ENCODE data around the gene DCTN2. TPM values are rescaled to one million over a fixed set of nuclear protein-coding genes. Genes with fewer than 3 reads are reported as not detected.

DCTN2 gene
- total RNA-seq, 1 experiment from 2014 or later, result 121 TPM

DNA sequence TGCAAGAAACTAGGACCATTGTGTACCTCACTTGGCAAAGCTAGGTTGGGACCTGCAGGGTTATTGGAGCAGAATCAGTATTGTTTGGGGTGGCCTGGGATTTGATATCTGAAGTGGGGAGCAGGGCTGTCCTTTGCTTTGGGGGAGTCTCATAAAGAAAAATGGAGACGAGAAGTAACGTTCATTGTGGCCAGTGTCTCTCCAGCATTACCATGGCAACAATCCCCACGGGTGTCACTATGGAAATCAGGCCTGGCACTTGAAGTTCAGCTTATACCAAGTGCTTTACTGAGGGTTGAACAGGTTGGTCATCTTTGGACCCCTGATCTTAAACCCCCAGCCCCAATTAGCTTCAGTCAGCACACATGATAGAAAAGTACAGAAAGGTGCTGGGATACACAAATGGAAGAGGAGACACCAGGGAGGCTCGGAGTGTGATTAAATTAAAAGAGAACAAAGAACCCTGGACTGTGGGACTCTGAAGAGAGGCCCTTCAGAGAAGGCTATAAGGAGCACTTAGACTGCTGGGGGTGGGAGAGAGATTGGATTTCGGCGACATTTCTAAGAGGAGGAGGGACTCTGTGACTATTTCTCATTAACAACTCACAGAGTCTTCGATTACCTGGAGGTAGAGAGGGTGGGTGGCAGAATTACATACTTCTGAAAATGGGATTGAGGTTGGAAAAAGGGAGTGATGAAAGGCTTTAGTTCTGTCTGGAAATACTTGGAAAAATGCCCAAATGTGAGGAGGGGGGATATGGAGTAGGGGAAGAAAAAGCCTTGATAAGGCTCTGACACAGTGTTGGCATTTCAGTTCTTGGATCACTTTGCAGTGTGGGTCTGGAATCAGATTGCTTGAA, 6.6 kb upstream of the DCTN2 start:
- no peak for TF ChIP-seq CTCF (IDR thresholded peaks at IDR 0.05; ENCODE audit: unreplicated experiment)
- H3K36me3 Mint-ChIP-seq (ENCODE audit: insufficient read depth, unreplicated experiment), result no peaks in the 10 kb centered on the region
- H3K27me3 Mint-ChIP-seq (ENCODE audit: unreplicated experiment), result peaks cover 65% of the 10 kb centered on the region
- H3K27ac Mint-ChIP-seq (ENCODE audit: unreplicated experiment), result no peak overlapping the region
- no peaks in the 10 kb centered on the region for H3K9me3 Mint-ChIP-seq (ENCODE audit: low read depth, unreplicated experiment)
- peaks cover 11% of the 10 kb centered on the region for H3K4me1 Mint-ChIP-seq (ENCODE audit: low read depth, unreplicated experiment)
- intact Hi-C loops (cut with micrococcal nuclease; ENCODE audit: unreplicated experiment), result no loop called here
- no TSS peak for BruUV-seq (replicated peaks)
- CTCF ChIA-PET, result no interaction called here
- no peak for DNase-seq
- no peak overlapping the region for H3K4me3 Mint-ChIP-seq (ENCODE audit: low read depth, unreplicated experiment)

GRCh38 chr12:57552835-57553313, 5.9 kb upstream of the DCTN2 start:
- BruUV-seq (replicated peaks), result no TSS peak
- peaks cover 14% of the 10 kb centered on the region for H3K4me1 Mint-ChIP-seq (ENCODE audit: low read depth, unreplicated experiment)
- intact Hi-C loops (cut with micrococcal nuclease; ENCODE audit: unreplicated experiment), result no loop called here
- DNase-seq, result no peak
- H3K27ac Mint-ChIP-seq (ENCODE audit: unreplicated experiment), result no peak overlapping the region
- no peaks in the 10 kb centered on the region for H3K9me3 Mint-ChIP-seq (ENCODE audit: low read depth, unreplicated experiment)
- H3K27me3 Mint-ChIP-seq (ENCODE audit: unreplicated experiment), result peaks cover 72% of the 10 kb centered on the region
- TF ChIP-seq CTCF (IDR thresholded peaks at IDR 0.05; ENCODE audit: unreplicated experiment), result no peak
- H3K4me3 Mint-ChIP-seq (ENCODE audit: low read depth, unreplicated experiment), result no peak overlapping the region
- H3K36me3 Mint-ChIP-seq (ENCODE audit: insufficient read depth, unreplicated experiment), result no peaks in the 10 kb centered on the region
- CTCF ChIA-PET, result no interaction called here

GRCh38 chr12:57552306-57552651, 5.3 kb upstream of the DCTN2 start:
- H3K9me3 Mint-ChIP-seq (ENCODE audit: low read depth, unreplicated experiment), result no peaks in the 10 kb centered on the region
- peaks cover 76% of the 10 kb centered on the region for H3K27me3 Mint-ChIP-seq (ENCODE audit: unreplicated experiment)
- H3K4me1 Mint-ChIP-seq (ENCODE audit: low read depth, unreplicated experiment), result peaks cover 19% of the 10 kb centered on the region
- no peak for TF ChIP-seq CTCF (IDR thresholded peaks at IDR 0.05; ENCODE audit: unreplicated experiment)
- CTCF ChIA-PET, result no interaction called here
- H3K27ac Mint-ChIP-seq (ENCODE audit: unreplicated experiment), result no peak overlapping the region
- BruUV-seq (replicated peaks), result no TSS peak
- H3K36me3 Mint-ChIP-seq (ENCODE audit: insufficient read depth, unreplicated experiment), result peaks cover 1% of the 10 kb centered on the region
- intact Hi-C loops (cut with micrococcal nuclease; ENCODE audit: unreplicated experiment), result no loop called here
- no peak overlapping the region for H3K4me3 Mint-ChIP-seq (ENCODE audit: low read depth, unreplicated experiment)
- DNase-seq, result no peak

DNA sequence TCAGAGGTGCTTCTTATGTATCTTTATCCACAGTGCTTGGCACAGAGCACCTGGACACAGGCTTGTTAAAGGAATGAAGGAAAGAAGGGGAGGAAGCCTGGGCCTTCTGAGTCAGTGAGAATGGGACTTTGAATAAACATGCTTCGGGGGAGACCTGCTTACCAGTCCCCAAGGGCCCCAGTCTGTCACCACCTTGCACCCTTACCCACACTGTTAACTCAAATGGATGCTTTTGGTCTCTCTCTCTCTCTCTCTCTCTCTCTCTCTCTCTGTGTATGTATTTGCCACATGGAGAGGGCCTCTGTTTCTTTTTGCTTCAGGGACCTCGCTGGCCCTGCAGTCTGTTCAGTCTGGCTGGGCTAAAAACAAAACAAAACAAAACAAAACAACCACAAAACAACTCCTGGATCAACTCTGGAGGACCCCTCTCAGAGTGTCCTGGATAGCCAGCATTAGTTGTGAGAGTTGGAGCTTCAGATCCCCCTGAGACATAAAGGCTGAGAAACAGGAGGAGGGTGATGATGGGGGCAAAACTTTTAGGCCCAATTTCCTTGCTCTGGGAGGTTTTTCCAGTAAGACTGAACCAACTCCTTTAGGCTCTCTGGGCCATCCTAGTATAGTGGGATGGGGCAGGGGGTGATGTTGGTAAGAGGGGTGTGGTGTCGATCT, 4.8 kb upstream of the DCTN2 start:
- Mint-ChIP-seq H3K27ac (ENCODE audit: unreplicated experiment) (no peak overlapping the region), H3K27me3 (ENCODE audit: unreplicated experiment) (peaks cover 76% of the 10 kb centered on the region), H3K36me3 (ENCODE audit: insufficient read depth, unreplicated experiment) (peaks cover 6% of the 10 kb centered on the region), H3K4me3 (ENCODE audit: low read depth, unreplicated experiment) (no peak overlapping the region), H3K9me3 (ENCODE audit: low read depth, unreplicated experiment) (no peaks in the 10 kb centered on the region), H3K4me1 (ENCODE audit: low read depth, unreplicated experiment) (peaks cover 20% of the 10 kb centered on the region)
- no TSS peak for BruUV-seq (replicated peaks)
- no peak for DNase-seq
- no peak for TF ChIP-seq CTCF (IDR thresholded peaks at IDR 0.05; ENCODE audit: unreplicated experiment)
- intact Hi-C loops (cut with micrococcal nuclease; ENCODE audit: unreplicated experiment), result no loop called here
- CTCF ChIA-PET, result no interaction called here

All from Calu3 (cell line).